Measurements from ENCODE around the gene PABPC4L.
A peak's percentile ranks its signal among the peaks of the same experiment; 100 is the strongest.

PABPC4L gene

DNA sequence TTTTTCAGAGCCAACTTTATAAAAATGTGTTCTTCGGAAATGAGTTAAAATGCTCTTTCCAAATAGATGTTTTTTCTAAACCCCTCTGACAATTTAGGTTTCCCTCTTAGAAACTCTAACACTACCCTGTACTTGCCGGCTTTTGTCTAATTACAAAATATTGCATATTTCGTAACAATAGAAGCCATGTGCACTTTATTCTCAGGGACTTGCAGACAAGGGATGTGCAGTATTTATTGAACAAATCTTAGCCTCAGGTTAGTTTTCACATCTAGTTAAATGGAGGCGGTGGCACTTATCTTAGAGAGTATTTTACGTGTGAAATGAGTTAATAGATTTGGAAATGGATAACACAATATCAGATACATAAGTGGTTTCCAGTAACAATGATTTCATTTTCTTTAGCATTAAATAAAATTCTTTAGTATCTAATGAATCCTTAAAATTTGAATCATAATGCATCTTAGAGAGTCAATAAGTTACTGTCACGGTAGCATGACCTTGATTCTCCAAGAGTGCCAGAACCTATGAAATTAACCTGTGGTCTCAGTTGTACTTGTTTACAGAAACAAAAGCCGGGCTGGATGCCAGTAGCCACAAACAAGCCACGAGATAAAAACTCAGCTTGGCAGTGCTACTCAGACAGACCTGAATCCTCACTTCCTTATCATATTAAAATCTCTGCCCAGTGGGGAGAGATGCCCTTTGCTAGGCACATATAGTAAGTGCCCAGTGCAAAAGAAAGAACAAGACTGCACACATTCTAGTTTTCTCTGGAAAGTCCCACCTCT is 772 bp upstream of the PABPC4L start:
- peak overlapping the region; percentile 58 for H3K4me3 ChIP-seq (replicated peaks; ENCODE audit: low read depth, low read length)
- peak; percentile 14 for DNase-seq (ENCODE audit: low read depth)
- TF ChIP-seq, protein P1, sequence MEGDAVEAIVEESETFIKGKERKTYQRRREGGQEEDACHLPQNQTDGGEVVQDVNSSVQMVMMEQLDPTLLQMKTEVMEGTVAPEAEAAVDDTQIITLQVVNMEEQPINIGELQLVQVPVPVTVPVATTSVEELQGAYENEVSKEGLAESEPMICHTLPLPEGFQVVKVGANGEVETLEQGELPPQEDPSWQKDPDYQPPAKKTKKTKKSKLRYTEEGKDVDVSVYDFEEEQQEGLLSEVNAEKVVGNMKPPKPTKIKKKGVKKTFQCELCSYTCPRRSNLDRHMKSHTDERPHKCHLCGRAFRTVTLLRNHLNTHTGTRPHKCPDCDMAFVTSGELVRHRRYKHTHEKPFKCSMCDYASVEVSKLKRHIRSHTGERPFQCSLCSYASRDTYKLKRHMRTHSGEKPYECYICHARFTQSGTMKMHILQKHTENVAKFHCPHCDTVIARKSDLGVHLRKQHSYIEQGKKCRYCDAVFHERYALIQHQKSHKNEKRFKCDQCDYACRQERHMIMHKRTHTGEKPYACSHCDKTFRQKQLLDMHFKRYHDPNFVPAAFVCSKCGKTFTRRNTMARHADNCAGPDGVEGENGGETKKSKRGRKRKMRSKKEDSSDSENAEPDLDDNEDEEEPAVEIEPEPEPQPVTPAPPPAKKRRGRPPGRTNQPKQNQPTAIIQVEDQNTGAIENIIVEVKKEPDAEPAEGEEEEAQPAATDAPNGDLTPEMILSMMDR (IDR thresholded peaks at IDR 0.05; ENCODE audit: low read length, missing control alignments), result no peak

GRCh38 chr4:134200811-134201215 is 776 bp downstream of the PABPC4L start:
- peak overlapping the region; percentile 58 for H3K4me3 ChIP-seq (replicated peaks; ENCODE audit: low read depth, low read length)
- TF ChIP-seq, protein P1 (IDR thresholded peaks at IDR 0.05; ENCODE audit: low read length, missing control alignments), result no peak
- DNase-seq (ENCODE audit: low read depth), result no peak

GRCh38 chr4:134189949-134190348 is 11.6 kb downstream of the PABPC4L start:
- TF ChIP-seq, protein P1 (IDR thresholded peaks at IDR 0.05; ENCODE audit: low read length, missing control alignments), result no peak
- no peak overlapping the region for H3K4me3 ChIP-seq (replicated peaks; ENCODE audit: low read depth, low read length)
- DNase-seq (ENCODE audit: low read depth), result no peak

DNA sequence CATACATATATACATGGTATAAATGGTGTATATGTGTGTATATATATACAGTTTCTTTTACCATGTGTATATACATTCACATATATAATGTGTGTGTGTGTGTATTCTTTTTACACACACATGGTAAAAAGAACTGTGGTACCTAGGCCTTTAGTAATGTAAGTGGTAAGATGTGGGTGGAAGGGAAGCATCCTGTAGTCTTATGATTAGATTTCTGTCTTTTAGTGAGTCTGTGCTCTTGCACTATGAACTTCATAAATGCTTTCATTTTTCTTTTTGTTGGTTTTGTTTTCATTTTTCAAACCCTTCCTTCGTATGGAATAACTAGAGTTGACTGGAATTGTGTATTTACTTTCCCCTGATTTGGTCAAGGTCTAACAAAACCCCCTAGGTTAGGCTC is 12.1 kb downstream of the PABPC4L start:
- DNase-seq (ENCODE audit: low read depth), result no peak
- TF ChIP-seq, protein P1 (IDR thresholded peaks at IDR 0.05; ENCODE audit: low read length, missing control alignments), result no peak
- H3K4me3 ChIP-seq (replicated peaks; ENCODE audit: low read depth, low read length), result no peak overlapping the region

DNA sequence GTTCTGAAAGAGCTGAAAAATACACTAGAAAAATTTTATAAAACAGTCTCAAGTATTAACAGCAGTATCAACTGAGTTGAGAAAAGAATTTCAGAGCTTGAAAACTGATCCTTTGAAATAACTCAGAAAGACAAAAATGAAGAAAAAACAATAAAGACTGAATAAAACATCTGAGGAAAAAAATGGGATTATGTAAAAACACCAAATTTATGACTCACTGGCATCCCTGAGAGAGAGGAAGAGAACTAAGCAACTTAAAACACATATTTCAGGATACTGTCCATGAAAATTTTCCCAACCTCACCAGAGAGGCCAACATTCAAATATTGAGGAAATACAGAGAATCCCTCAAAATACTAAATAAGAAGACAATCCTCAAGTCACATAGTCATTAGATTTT is 22.9 kb downstream of the PABPC4L start:
- TF ChIP-seq, protein P1 (IDR thresholded peaks at IDR 0.05; ENCODE audit: low read length, missing control alignments), result no peak
- DNase-seq (ENCODE audit: low read depth), result peak; percentile 4
- H3K4me3 ChIP-seq (replicated peaks; ENCODE audit: low read depth, low read length), result no peak overlapping the region

DNA sequence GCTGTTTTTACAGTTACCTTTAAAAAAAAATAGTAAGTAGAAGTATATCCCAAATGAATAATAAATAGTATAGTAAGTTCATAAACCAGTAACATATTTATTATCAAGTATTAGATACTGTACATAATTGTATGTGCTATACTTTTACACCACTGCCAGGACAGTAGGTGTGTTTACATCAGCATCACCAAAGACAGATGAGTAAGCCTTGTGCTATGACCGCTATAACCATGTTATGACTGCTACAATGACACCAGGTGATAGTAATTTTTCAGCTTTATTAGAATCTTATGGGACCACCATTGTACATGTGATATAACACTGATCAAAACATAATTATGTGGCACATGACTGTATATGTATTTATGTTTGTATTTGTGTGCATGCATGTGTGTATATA is 27.3 kb downstream of the PABPC4L start:
- H3K4me3 ChIP-seq (replicated peaks; ENCODE audit: low read depth, low read length), result no peak overlapping the region
- TF ChIP-seq, protein P1 (IDR thresholded peaks at IDR 0.05; ENCODE audit: low read length, missing control alignments), result no peak
- DNase-seq (ENCODE audit: low read depth), result no peak

DNA sequence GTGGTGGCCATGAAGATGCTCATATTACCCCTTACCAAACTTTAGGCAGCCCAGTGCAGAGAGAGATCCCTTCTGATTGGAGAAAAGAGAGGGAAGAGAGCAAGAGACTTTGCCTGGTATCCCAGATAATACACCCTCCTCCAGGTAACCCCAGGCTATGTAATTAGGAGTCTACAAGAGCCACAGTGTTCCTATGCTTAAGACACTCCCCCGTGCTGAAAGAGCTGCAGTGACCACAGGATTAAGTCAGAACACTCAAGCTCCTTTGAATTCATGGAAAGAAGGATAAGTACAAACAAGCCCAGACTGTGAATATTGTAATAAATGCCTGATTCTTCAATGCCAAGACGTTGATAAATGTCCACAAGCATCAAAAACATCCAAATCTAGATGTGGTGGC is 41.4 kb downstream of the PABPC4L start:
- no peak for DNase-seq (ENCODE audit: low read depth)
- H3K4me3 ChIP-seq (replicated peaks; ENCODE audit: low read depth, low read length), result no peak overlapping the region
- TF ChIP-seq, protein P1 (IDR thresholded peaks at IDR 0.05; ENCODE audit: low read length, missing control alignments), result no peak

All from fibroblast of pulmonary artery (primary cell).